ENCODE data around the gene CXCL8.
"Not testable (repeated sequence)": the region's sequence is repeated elsewhere in the genome, so short reads cannot be mapped to it uniquely, and the experiment has no call there.

The CXCL8 gene

DNA sequence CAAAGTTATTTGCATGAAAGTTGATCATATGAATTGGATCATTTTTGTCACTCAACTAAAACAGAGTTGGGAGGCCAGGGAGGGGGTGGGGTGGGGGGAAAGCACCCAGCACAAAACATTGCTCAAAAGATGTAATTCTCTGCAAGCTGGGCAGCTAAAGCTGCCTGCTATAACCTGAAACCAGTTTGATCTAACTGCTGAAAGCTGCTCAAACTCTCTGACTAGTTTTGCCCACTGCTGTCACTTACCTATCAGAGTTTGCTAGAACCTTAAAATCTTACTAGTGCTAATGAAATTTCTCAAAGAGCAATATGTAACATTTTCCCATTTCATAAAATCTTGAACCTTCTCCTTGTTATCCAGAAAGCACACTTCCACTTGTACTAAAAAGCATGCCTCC is 10.4 kb downstream of the CXCL8 start:
- no peak overlapping the region for H3K4me3 Mint-ChIP-seq

GRCh38 chr4:73751166-73751565 is 10.8 kb downstream of the CXCL8 start:
- Mint-ChIP-seq H3K4me3 (no peak overlapping the region), H3K4me1 (ENCODE audit: low read depth) (no peaks in the 10 kb centered on the region), H3K36me3 (ENCODE audit: low read depth) (no peaks in the 10 kb centered on the region), H3K27ac (no peak overlapping the region), H3K27me3 (no peaks in the 10 kb centered on the region), H3K9me3 (no peaks in the 10 kb centered on the region)

More for the DNA sequence above, 10.4 kb downstream of the CXCL8 start:
- Mint-ChIP-seq H3K27ac (no peak overlapping the region), H3K4me1 (ENCODE audit: low read depth) (no peaks in the 10 kb centered on the region), H3K9me3 (no peaks in the 10 kb centered on the region), H3K27me3 (no peaks in the 10 kb centered on the region), H3K36me3 (ENCODE audit: low read depth) (no peaks in the 10 kb centered on the region)

GRCh38 chr4:73751830-73752229 is 11.5 kb downstream of the CXCL8 start:
- Mint-ChIP-seq H3K27ac (no peak overlapping the region), H3K36me3 (ENCODE audit: low read depth) (no peaks in the 10 kb centered on the region), H3K9me3 (no peaks in the 10 kb centered on the region), H3K4me1 (ENCODE audit: low read depth) (no peaks in the 10 kb centered on the region), H3K27me3 (no peaks in the 10 kb centered on the region), H3K4me3 (no peak overlapping the region)

GRCh38 chr4:73752424-73752823 is 12.1 kb downstream of the CXCL8 start:
- no peaks in the 10 kb centered on the region for H3K9me3 Mint-ChIP-seq
- H3K36me3 Mint-ChIP-seq (ENCODE audit: low read depth), result no peaks in the 10 kb centered on the region
- no peak overlapping the region for H3K4me3 Mint-ChIP-seq
- H3K27ac Mint-ChIP-seq, result no peak overlapping the region
- no peaks in the 10 kb centered on the region for H3K4me1 Mint-ChIP-seq (ENCODE audit: low read depth)
- H3K27me3 Mint-ChIP-seq, result no peaks in the 10 kb centered on the region

- Mint-ChIP-seq H3K27me3 (no peaks in the 10 kb centered on the region), H3K27ac (no peak overlapping the region), H3K4me3 (no peak overlapping the region)
Observed at GRCh38 chr4:73753215-73753614, 12.8 kb downstream of the CXCL8 start.

DNA sequence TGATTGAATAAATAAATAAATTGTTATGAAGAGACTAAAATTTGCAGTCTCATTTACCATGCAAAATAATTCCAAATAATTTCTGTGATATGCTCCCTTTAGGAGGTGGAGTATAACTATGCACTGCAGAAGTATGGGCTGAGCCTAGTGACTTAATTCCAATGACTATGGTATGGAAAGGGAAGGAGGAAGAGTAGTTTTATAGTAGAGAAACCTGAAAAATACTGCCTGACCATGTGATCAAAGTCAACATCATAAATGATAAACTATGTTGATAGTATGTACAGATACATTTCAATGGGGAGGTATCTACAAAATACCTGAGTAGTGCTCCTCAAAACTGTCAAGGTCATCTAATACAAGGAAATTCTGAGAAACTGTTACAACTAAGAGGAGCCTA is 14.6 kb downstream of the CXCL8 start:
- Mint-ChIP-seq H3K4me3 (no peak overlapping the region), H3K27me3 (no peaks in the 10 kb centered on the region), H3K4me1 (ENCODE audit: low read depth) (no peaks in the 10 kb centered on the region), H3K9me3 (no peaks in the 10 kb centered on the region), H3K36me3 (ENCODE audit: low read depth) (no peaks in the 10 kb centered on the region), H3K27ac (no peak overlapping the region)

More at GRCh38 chr4:73753215-73753614, 12.8 kb downstream of the CXCL8 start:
- H3K36me3 Mint-ChIP-seq (ENCODE audit: low read depth), result no peaks in the 10 kb centered on the region
- H3K4me1 Mint-ChIP-seq (ENCODE audit: low read depth), result no peaks in the 10 kb centered on the region
- no peaks in the 10 kb centered on the region for H3K9me3 Mint-ChIP-seq

- Mint-ChIP-seq H3K9me3 (peaks cover 4% of the 10 kb centered on the region), H3K27me3 (no peaks in the 10 kb centered on the region), H3K36me3 (ENCODE audit: low read depth) (no peaks in the 10 kb centered on the region), H3K4me1 (ENCODE audit: low read depth) (no peaks in the 10 kb centered on the region), H3K4me3 (no peak overlapping the region), H3K27ac (no peak overlapping the region)
Observed at GRCh38 chr4:73759357-73759756, 19.0 kb downstream of the CXCL8 start.

- Mint-ChIP-seq H3K27me3 (no peaks in the 10 kb centered on the region), H3K27ac (no peak overlapping the region), H3K36me3 (ENCODE audit: low read depth) (no peaks in the 10 kb centered on the region), H3K9me3 (peaks cover 4% of the 10 kb centered on the region), H3K4me1 (ENCODE audit: low read depth) (no peaks in the 10 kb centered on the region), H3K4me3 (no peak overlapping the region)
Observed at GRCh38 chr4:73761856-73762255, 21.5 kb downstream of the CXCL8 start.

GRCh38 chr4:73762409-73762808 is 22.0 kb downstream of the CXCL8 start:
- Mint-ChIP-seq H3K9me3 (peaks cover 4% of the 10 kb centered on the region), H3K4me3 (no peak overlapping the region), H3K36me3 (ENCODE audit: low read depth) (no peaks in the 10 kb centered on the region), H3K27ac (no peak overlapping the region), H3K4me1 (ENCODE audit: low read depth) (no peaks in the 10 kb centered on the region), H3K27me3 (no peaks in the 10 kb centered on the region)

- H3K27me3 Mint-ChIP-seq, result no peaks in the 10 kb centered on the region
- peaks cover 4% of the 10 kb centered on the region for H3K9me3 Mint-ChIP-seq
- H3K27ac Mint-ChIP-seq, result no peak overlapping the region
- H3K36me3 Mint-ChIP-seq (ENCODE audit: low read depth), result no peaks in the 10 kb centered on the region
- H3K4me3 Mint-ChIP-seq, result no peak overlapping the region
- no peaks in the 10 kb centered on the region for H3K4me1 Mint-ChIP-seq (ENCODE audit: low read depth)
Observed at GRCh38 chr4:73763877-73764276, 23.5 kb downstream of the CXCL8 start.

DNA sequence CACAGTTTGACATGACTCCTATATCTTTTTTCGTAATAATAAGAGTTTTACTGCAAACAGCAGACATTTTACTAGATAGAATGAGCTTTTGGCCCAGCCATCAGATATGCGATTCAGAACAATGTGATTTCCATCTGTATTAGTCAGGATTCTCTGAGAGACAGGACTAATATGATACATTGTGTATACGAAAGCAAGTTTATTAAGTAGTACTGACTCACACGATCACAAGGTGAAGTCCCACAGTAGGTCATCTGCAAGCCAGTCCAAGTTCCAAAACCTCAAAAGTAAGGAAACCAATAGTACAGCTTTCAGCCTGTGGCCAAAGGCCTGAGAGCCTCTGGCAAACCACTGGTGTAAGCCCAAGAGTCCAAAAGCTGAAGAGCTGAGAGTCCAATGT is 24.1 kb downstream of the CXCL8 start:
- no peak overlapping the region for H3K4me3 Mint-ChIP-seq
- no peaks in the 10 kb centered on the region for H3K4me1 Mint-ChIP-seq (ENCODE audit: low read depth)
- no peaks in the 10 kb centered on the region for H3K36me3 Mint-ChIP-seq (ENCODE audit: low read depth)
- no peak overlapping the region for H3K27ac Mint-ChIP-seq
- no peaks in the 10 kb centered on the region for H3K27me3 Mint-ChIP-seq
- H3K9me3 Mint-ChIP-seq, result peaks cover 4% of the 10 kb centered on the region

- Mint-ChIP-seq H3K27ac (no peak overlapping the region), H3K4me1 (ENCODE audit: low read depth) (no peaks in the 10 kb centered on the region), H3K4me3 (no peak overlapping the region), H3K36me3 (ENCODE audit: low read depth) (no peaks in the 10 kb centered on the region), H3K9me3 (peaks cover 4% of the 10 kb centered on the region), H3K27me3 (no peaks in the 10 kb centered on the region)
Observed at GRCh38 chr4:73765296-73765695, 24.9 kb downstream of the CXCL8 start.

GRCh38 chr4:73770917-73771316 is 30.5 kb downstream of the CXCL8 start:
- Mint-ChIP-seq H3K27me3 (no peaks in the 10 kb centered on the region), H3K36me3 (ENCODE audit: low read depth) (no peaks in the 10 kb centered on the region), H3K4me1 (ENCODE audit: low read depth) (no peaks in the 10 kb centered on the region), H3K4me3 (no peak overlapping the region), H3K27ac (no peak overlapping the region), H3K9me3 (no peaks in the 10 kb centered on the region)

DNA sequence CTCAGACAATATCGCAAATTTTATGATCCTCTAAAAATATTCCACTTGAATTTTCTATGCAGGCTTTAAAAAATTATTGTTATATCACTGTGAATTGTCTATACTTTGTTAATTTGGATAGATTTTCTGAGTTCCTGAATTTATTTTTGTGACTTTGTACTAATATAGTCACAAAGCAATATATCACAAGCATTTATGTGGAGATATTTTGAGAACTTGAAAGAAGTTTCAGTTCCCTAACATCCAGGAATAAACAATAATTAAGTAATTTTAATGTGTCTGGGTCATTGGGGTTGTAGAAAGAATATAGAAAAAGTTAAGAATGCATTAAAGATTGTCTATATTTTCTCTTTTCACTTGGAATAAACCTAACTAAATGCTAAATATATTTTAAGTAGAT is 32.0 kb downstream of the CXCL8 start:
- H3K4me1 Mint-ChIP-seq (ENCODE audit: low read depth), result no peaks in the 10 kb centered on the region
- no peaks in the 10 kb centered on the region for H3K36me3 Mint-ChIP-seq (ENCODE audit: low read depth)
- no peak overlapping the region for H3K4me3 Mint-ChIP-seq
- no peak overlapping the region for H3K27ac Mint-ChIP-seq
- no peaks in the 10 kb centered on the region for H3K27me3 Mint-ChIP-seq
- no peaks in the 10 kb centered on the region for H3K9me3 Mint-ChIP-seq

GRCh38 chr4:73774406-73774805 is 34.0 kb downstream of the CXCL8 start:
- not testable (repeated sequence) for H3K4me3 Mint-ChIP-seq; H3K27me3 Mint-ChIP-seq; H3K36me3 Mint-ChIP-seq (ENCODE audit: low read depth); H3K27ac Mint-ChIP-seq; H3K4me1 Mint-ChIP-seq (ENCODE audit: low read depth); H3K9me3 Mint-ChIP-seq

- no peaks in the 10 kb centered on the region for H3K9me3 Mint-ChIP-seq
- H3K4me3 Mint-ChIP-seq, result no peak overlapping the region
- H3K4me1 Mint-ChIP-seq (ENCODE audit: low read depth), result no peaks in the 10 kb centered on the region
- H3K36me3 Mint-ChIP-seq (ENCODE audit: low read depth), result no peaks in the 10 kb centered on the region
- no peaks in the 10 kb centered on the region for H3K27me3 Mint-ChIP-seq
- no peak overlapping the region for H3K27ac Mint-ChIP-seq
Observed at GRCh38 chr4:73776321-73776729, 36.0 kb downstream of the CXCL8 start.

GRCh38 chr4:73777612-73778011 is 37.2 kb downstream of the CXCL8 start:
- no peaks in the 10 kb centered on the region for H3K9me3 Mint-ChIP-seq
- no peak overlapping the region for H3K4me3 Mint-ChIP-seq
- no peaks in the 10 kb centered on the region for H3K27me3 Mint-ChIP-seq
- no peaks in the 10 kb centered on the region for H3K36me3 Mint-ChIP-seq (ENCODE audit: low read depth)
- no peak overlapping the region for H3K27ac Mint-ChIP-seq
- no peaks in the 10 kb centered on the region for H3K4me1 Mint-ChIP-seq (ENCODE audit: low read depth)
